Measurements from ENCODE around the gene CHMP4B.

CHMP4B gene

DNA sequence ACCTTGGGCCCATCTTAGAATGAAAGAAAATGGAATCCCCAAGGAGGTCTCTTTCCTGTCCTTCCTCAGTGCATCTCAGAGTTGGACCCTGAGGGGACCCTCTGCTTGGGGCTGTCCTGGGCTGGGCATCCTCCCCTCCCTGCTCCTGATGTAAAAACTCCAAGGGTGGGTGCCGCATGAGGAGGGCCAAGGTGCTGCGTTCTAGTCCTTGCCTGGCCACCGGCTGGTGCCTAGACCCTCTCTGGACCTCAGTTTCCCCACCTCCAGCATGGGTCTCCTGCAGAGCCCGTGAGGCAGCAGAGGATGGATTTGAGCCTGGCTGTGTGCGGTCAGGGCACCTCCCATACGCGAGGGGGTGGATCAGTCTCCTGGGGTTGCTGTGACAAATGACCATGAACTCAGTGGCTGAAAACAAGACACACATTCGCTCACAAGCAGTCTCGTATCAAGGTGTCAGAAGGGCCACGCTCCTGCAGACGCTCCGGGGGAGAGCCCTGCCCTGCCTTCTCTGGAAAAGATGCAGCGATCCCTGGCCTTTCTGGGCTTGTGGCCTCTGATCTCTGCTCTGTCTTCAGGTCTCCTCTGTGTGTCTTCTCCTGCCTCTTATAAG, 54.7 kb downstream of the CHMP4B start:
- H2BK12ac ChIP-seq (ENCODE audit: low read length), result no peak overlapping the region
- H3K4me2 ChIP-seq (ENCODE audit: insufficient read depth, low read length, poor library complexity, severe bottlenecking), result no peak overlapping the region
- H3K4me1 ChIP-seq (ENCODE audit: control insufficient read depth in 2 of 2, insufficient read depth in 1 of 2, low read depth in 1 of 2, low read length in 2 of 2), result peaks cover 0 to 7% of the 10 kb centered on the region in 2 donors
- no peak overlapping the region for H2AK5ac ChIP-seq (ENCODE audit: low read depth, low read length)
- H3K4me3 ChIP-seq (ENCODE audit: low read length in 2 of 2), result no peak overlapping the region
- no peak overlapping the region for H2AFZ ChIP-seq (ENCODE audit: low read length)
- peaks cover 0 to 2% of the 10 kb centered on the region in 2 donors for H3K9me3 ChIP-seq (replicated peaks in 1 of 2; ENCODE audit: control insufficient read depth in 2 of 2, insufficient read depth in 1 of 2, low read depth in 1 of 2, low read length in 2 of 2)
- H2BK120ac ChIP-seq (ENCODE audit: low read depth, low read length), result no peak overlapping the region
- no peak overlapping the region for H3K23ac ChIP-seq (ENCODE audit: low read depth, low read length, poor library complexity)
- no peak overlapping the region for H4K8ac ChIP-seq (ENCODE audit: low read depth, low read length)
- H3K27me3 ChIP-seq (ENCODE audit: control insufficient read depth in 3 of 3, insufficient read depth in 3 of 3, low read depth in 1 of 3, low read length in 3 of 3), result peaks cover 0 to 22% (median 0%) of the 10 kb centered on the region in 3 experiments
- no peak overlapping the region for H4K91ac ChIP-seq (ENCODE audit: low read depth, low read length, poor library complexity)
- no peak overlapping the region for H3K4ac ChIP-seq (ENCODE audit: low read length)
- peak overlapping the region; percentile 27 for H2BK5ac ChIP-seq (ENCODE audit: low read length)
- no peak for DNase-seq (ENCODE audit: low spot score)
- H3K36me3 ChIP-seq (replicated peaks in 1 of 2; ENCODE audit: control insufficient read depth in 2 of 2, insufficient read depth in 2 of 2, low read length in 2 of 2), result no peaks in the 10 kb centered on the region
- H2BK15ac ChIP-seq (ENCODE audit: low read length), result no peak overlapping the region
- no CpG with 5 or more reads among the region's 13 CpGs for WGBS, 2 donors (ENCODE audit: extremely low coverage in 2 of 2, insufficient read length in 2 of 2, insufficient replicate concordance in 1 of 2)
- peak overlapping the region; percentile 8 for H3K18ac ChIP-seq (ENCODE audit: low read length)
- no peak overlapping the region for H3K27ac ChIP-seq (replicated peaks; ENCODE audit: low read length)
- H3K9ac ChIP-seq (ENCODE audit: low read depth, low read length, poor library complexity), result no peak overlapping the region
- H3K79me1 ChIP-seq (ENCODE audit: low read depth, low read length), result no peaks in the 10 kb centered on the region
- H3K14ac ChIP-seq (ENCODE audit: low read length), result no peak overlapping the region

DNA sequence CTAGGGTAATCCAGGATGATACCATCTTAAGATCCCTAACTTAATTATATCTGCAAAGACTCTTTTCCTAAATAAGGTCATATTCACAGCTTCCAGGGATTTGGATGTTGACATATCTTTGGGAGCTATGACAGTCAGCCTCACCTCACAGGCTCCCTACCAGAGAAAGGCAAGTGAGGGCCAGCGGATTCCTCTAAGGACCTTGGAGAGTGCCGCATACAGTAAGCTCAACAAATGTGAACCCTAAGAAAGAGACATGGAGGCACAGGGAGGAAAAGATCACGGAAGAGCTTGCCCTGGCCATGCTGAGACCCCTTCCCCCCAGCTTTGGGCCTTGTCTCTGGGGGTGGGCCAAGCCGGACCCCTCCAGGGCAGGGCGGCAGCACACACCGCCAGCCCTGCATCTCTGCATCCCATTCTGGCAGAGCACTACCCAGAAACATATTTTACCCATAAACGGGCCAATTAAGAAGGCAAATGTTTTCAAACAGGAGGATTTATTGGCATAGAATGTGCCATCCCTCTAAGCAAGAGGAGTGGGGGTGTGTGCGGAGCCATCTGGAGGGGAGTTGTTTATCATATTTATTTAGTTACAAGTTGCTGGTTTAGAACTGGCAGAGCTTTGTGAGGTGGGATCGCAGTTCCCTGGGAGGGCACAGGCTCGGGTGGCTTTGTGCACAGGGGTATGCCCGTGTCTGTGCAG, 55.4 kb downstream of the CHMP4B start:
- peak overlapping the region; percentile 56 for H3K9ac ChIP-seq (ENCODE audit: low read depth, low read length, poor library complexity)
- no peak overlapping the region for H4K8ac ChIP-seq (ENCODE audit: low read depth, low read length)
- no peak overlapping the region for H2BK5ac ChIP-seq (ENCODE audit: low read length)
- H3K9me3 ChIP-seq (replicated peaks in 1 of 2; ENCODE audit: control insufficient read depth in 2 of 2, insufficient read depth in 1 of 2, low read depth in 1 of 2, low read length in 2 of 2), result peaks cover 0 to 2% of the 10 kb centered on the region in 2 donors
- no CpG with 5 or more reads among the region's 11 CpGs for WGBS, 2 donors (ENCODE audit: extremely low coverage in 2 of 2, insufficient read length in 2 of 2, insufficient replicate concordance in 1 of 2)
- no peak overlapping the region for H3K18ac ChIP-seq (ENCODE audit: low read length)
- no peak overlapping the region for H2BK120ac ChIP-seq (ENCODE audit: low read depth, low read length)
- no peak overlapping the region for H3K14ac ChIP-seq (ENCODE audit: low read length)
- H4K91ac ChIP-seq (ENCODE audit: low read depth, low read length, poor library complexity), result no peak overlapping the region
- no peak overlapping the region for H2BK12ac ChIP-seq (ENCODE audit: low read length)
- H3K4ac ChIP-seq (ENCODE audit: low read length), result no peak overlapping the region
- DNase-seq (ENCODE audit: low spot score), result no peak
- no peaks in the 10 kb centered on the region for H3K36me3 ChIP-seq (replicated peaks in 1 of 2; ENCODE audit: control insufficient read depth in 2 of 2, insufficient read depth in 2 of 2, low read length in 2 of 2)
- no peak overlapping the region for H3K4me2 ChIP-seq (ENCODE audit: insufficient read depth, low read length, poor library complexity, severe bottlenecking)
- no peak overlapping the region for H2AFZ ChIP-seq (ENCODE audit: low read length)
- H2BK15ac ChIP-seq (ENCODE audit: low read length), result no peak overlapping the region
- no peak overlapping the region for H2AK5ac ChIP-seq (ENCODE audit: low read depth, low read length)
- H3K79me1 ChIP-seq (ENCODE audit: low read depth, low read length), result no peaks in the 10 kb centered on the region
- H3K23ac ChIP-seq (ENCODE audit: low read depth, low read length, poor library complexity), result peak overlapping the region; percentile 15
- no peak overlapping the region for H3K4me3 ChIP-seq (ENCODE audit: low read length in 2 of 2)
- no peak overlapping the region for H3K27ac ChIP-seq (replicated peaks; ENCODE audit: low read length)
- peaks cover 0 to 7% of the 10 kb centered on the region in 2 donors for H3K4me1 ChIP-seq (ENCODE audit: control insufficient read depth in 2 of 2, insufficient read depth in 1 of 2, low read depth in 1 of 2, low read length in 2 of 2)
- H3K27me3 ChIP-seq (ENCODE audit: control insufficient read depth in 3 of 3, insufficient read depth in 3 of 3, low read depth in 1 of 3, low read length in 3 of 3), result peaks cover 0 to 22% (median 0%) of the 10 kb centered on the region in 3 experiments

DNA sequence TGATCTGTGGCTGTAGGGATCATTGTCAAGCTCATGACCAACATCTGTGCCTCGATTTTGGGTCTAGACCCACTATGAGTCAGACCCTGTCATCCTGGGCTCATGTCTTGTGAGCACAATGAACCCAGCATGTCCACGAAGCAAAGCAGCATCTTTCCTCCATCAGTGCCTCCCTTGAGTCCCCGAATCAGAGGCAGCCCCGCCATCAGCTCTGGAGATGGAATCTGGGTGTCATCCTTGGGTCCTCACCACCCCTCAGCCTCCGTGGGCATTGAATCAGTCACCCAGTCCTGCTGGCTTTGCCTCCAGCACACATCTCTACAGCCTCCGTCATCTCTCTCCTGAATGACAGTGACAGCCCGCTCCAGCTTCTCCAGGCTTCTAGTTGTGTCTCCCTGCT, 56.9 kb downstream of the CHMP4B start:
- Histone ChIP-seq H2BK120ac (ENCODE audit: low read depth, low read length) (no peak overlapping the region), H4K8ac (ENCODE audit: low read depth, low read length) (no peak overlapping the region), H3K9me3 (replicated peaks in 1 of 2; ENCODE audit: control insufficient read depth in 2 of 2, insufficient read depth in 1 of 2, low read depth in 1 of 2, low read length in 2 of 2) (peaks cover 0 to 2% of the 10 kb centered on the region in 2 donors), H3K27ac (replicated peaks; ENCODE audit: low read length) (no peak overlapping the region), H3K36me3 (replicated peaks in 1 of 2; ENCODE audit: control insufficient read depth in 2 of 2, insufficient read depth in 2 of 2, low read length in 2 of 2) (no peaks in the 10 kb centered on the region), H3K4ac (ENCODE audit: low read length) (no peak overlapping the region), H3K18ac (ENCODE audit: low read length) (no peak overlapping the region), H2BK12ac (ENCODE audit: low read length) (no peak overlapping the region), H3K4me2 (ENCODE audit: insufficient read depth, low read length, poor library complexity, severe bottlenecking) (no peak overlapping the region), H2AFZ (ENCODE audit: low read length) (no peak overlapping the region), H3K4me1 (ENCODE audit: control insufficient read depth in 2 of 2, insufficient read depth in 1 of 2, low read depth in 1 of 2, low read length in 2 of 2) (peaks cover 2 to 6% of the 10 kb centered on the region in 2 donors), H3K27me3 (ENCODE audit: control insufficient read depth in 3 of 3, insufficient read depth in 3 of 3, low read depth in 1 of 3, low read length in 3 of 3) (peaks cover 0 to 22% (median 0%) of the 10 kb centered on the region in 3 experiments), H3K23ac (ENCODE audit: low read depth, low read length, poor library complexity) (no peak overlapping the region), H3K9ac (ENCODE audit: low read depth, low read length, poor library complexity) (no peak overlapping the region), H2BK15ac (ENCODE audit: low read length) (no peak overlapping the region), H2BK5ac (ENCODE audit: low read length) (no peak overlapping the region), H2AK5ac (ENCODE audit: low read depth, low read length) (no peak overlapping the region), H3K4me3 (ENCODE audit: low read length in 2 of 2) (no peak overlapping the region), H3K14ac (ENCODE audit: low read length) (no peak overlapping the region), H4K91ac (ENCODE audit: low read depth, low read length, poor library complexity) (no peak overlapping the region), H3K79me1 (ENCODE audit: low read depth, low read length) (no peaks in the 10 kb centered on the region)
- DNase-seq (ENCODE audit: low spot score), result no peak
- WGBS, 2 donors (ENCODE audit: extremely low coverage in 2 of 2, insufficient read length in 2 of 2, insufficient replicate concordance in 1 of 2), result no CpG with 5 or more reads among the region's 7 CpGs

DNA sequence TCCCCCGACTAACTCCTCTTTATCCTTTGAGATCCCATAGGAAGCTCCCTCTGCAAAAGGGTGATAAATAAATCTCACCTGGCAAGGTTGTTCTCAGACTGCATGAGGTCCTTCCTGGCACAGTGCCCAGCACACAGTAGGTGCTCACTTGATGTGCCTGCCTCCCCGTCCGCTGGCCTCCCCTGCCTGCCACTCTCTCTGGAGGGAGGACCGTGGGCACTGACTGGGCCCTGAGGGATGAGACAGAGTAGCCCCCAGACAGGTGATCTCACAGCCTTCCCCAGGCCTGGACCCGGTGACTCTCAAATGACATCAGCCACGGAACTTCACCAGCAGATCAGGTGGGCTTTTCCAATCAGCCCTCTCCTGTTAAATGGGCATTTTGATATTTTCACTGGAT, 57.4 kb downstream of the CHMP4B start:
- no CpG with 5 or more reads among the region's 6 CpGs for WGBS, 2 donors (ENCODE audit: extremely low coverage in 2 of 2, insufficient read length in 2 of 2, insufficient replicate concordance in 1 of 2)

More for the DNA sequence above, 57.4 kb downstream of the CHMP4B start:
- Histone ChIP-seq H3K18ac (ENCODE audit: low read length) (no peak overlapping the region), H3K9me3 (replicated peaks in 1 of 2; ENCODE audit: control insufficient read depth in 2 of 2, insufficient read depth in 1 of 2, low read depth in 1 of 2, low read length in 2 of 2) (peaks cover 0 to 2% of the 10 kb centered on the region in 2 donors), H2AK5ac (ENCODE audit: low read depth, low read length) (no peak overlapping the region), H3K36me3 (replicated peaks in 1 of 2; ENCODE audit: control insufficient read depth in 2 of 2, insufficient read depth in 2 of 2, low read length in 2 of 2) (no peaks in the 10 kb centered on the region), H2BK15ac (ENCODE audit: low read length) (no peak overlapping the region), H3K27me3 (ENCODE audit: control insufficient read depth in 3 of 3, insufficient read depth in 3 of 3, low read depth in 1 of 3, low read length in 3 of 3) (peaks cover 0 to 22% (median 0%) of the 10 kb centered on the region in 3 experiments), H3K79me1 (ENCODE audit: low read depth, low read length) (no peaks in the 10 kb centered on the region), H3K4ac (ENCODE audit: low read length) (no peak overlapping the region), H2BK5ac (ENCODE audit: low read length) (no peak overlapping the region), H4K91ac (ENCODE audit: low read depth, low read length, poor library complexity) (no peak overlapping the region), H3K23ac (ENCODE audit: low read depth, low read length, poor library complexity) (no peak overlapping the region), H2AFZ (ENCODE audit: low read length) (no peak overlapping the region), H4K8ac (ENCODE audit: low read depth, low read length) (no peak overlapping the region), H3K9ac (ENCODE audit: low read depth, low read length, poor library complexity) (no peak overlapping the region), H3K14ac (ENCODE audit: low read length) (no peak overlapping the region), H3K4me2 (ENCODE audit: insufficient read depth, low read length, poor library complexity, severe bottlenecking) (no peak overlapping the region), H3K4me3 (ENCODE audit: low read length in 2 of 2) (no peak overlapping the region), H3K4me1 (ENCODE audit: control insufficient read depth in 2 of 2, insufficient read depth in 1 of 2, low read depth in 1 of 2, low read length in 2 of 2) (peaks cover 3 to 4% of the 10 kb centered on the region in 2 donors), H2BK120ac (ENCODE audit: low read depth, low read length) (no peak overlapping the region), H3K27ac (replicated peaks; ENCODE audit: low read length) (no peak overlapping the region), H2BK12ac (ENCODE audit: low read length) (no peak overlapping the region)
- DNase-seq (ENCODE audit: low spot score), result no peak
